ENCODE results near the gene LCOR. TPM values are rescaled to one million over a fixed set of nuclear protein-coding genes. Genes with fewer than 3 reads are reported as not detected.

LCOR gene
- total and polyA plus RNA-seq, 2 experiments from 2014 or later, result 26.1 to 48.7 TPM

- Histone ChIP-seq H3K4me1 (ENCODE audit: insufficient read depth) (no peaks in the 10 kb centered on the region), H3K36me3 (replicated peaks; ENCODE audit: insufficient read depth, low read depth) (no peaks in the 10 kb centered on the region), H3K79me2 (no peaks in the 10 kb centered on the region), H2AFZ (no peak overlapping the region), H3K4me3 (no peak overlapping the region), H3K27me3 (no peaks in the 10 kb centered on the region), H3K9me3 (ENCODE audit: low read depth) (no peaks in the 10 kb centered on the region), H4K20me1 (ENCODE audit: insufficient read depth, poor library complexity, severe bottlenecking) (no peaks in the 10 kb centered on the region), H3K4me2 (no peak overlapping the region), H3K9me2 (replicated peaks; ENCODE audit: insufficient read depth) (no peaks in the 10 kb centered on the region), H3K27ac (no peak overlapping the region)
- TF ChIP-seq, protein P1, sequence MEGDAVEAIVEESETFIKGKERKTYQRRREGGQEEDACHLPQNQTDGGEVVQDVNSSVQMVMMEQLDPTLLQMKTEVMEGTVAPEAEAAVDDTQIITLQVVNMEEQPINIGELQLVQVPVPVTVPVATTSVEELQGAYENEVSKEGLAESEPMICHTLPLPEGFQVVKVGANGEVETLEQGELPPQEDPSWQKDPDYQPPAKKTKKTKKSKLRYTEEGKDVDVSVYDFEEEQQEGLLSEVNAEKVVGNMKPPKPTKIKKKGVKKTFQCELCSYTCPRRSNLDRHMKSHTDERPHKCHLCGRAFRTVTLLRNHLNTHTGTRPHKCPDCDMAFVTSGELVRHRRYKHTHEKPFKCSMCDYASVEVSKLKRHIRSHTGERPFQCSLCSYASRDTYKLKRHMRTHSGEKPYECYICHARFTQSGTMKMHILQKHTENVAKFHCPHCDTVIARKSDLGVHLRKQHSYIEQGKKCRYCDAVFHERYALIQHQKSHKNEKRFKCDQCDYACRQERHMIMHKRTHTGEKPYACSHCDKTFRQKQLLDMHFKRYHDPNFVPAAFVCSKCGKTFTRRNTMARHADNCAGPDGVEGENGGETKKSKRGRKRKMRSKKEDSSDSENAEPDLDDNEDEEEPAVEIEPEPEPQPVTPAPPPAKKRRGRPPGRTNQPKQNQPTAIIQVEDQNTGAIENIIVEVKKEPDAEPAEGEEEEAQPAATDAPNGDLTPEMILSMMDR (IDR thresholded peaks at IDR 0.05; ENCODE audit: poor library complexity), result no peak
- TF ChIP-seq EZH2phosphoT487 (IDR thresholded peaks at IDR 0.05; ENCODE audit: low read depth, severe bottlenecking, unreplicated experiment) (no peak), EZH2 (IDR thresholded peaks at IDR 0.05; ENCODE audit: borderline replicate concordance) (no peak)
- 92% methylated on average over 37 of the region's 38 CpGs for WGBS (ENCODE audit: low lambda C conversion rate, missing lambda C conversion rate)
- DNase-seq (ENCODE audit: low spot score), result no peak
These were observed 210.8 kb downstream of the LCOR start for GRCh38 chr10:97042716-97043562.

- Histone ChIP-seq H2AFZ (no peak overlapping the region), H3K9me3 (ENCODE audit: low read depth) (no peaks in the 10 kb centered on the region), H3K79me2 (no peaks in the 10 kb centered on the region), H4K20me1 (ENCODE audit: insufficient read depth, poor library complexity, severe bottlenecking) (no peaks in the 10 kb centered on the region), H3K4me3 (no peak overlapping the region), H3K36me3 (replicated peaks; ENCODE audit: insufficient read depth, low read depth) (no peaks in the 10 kb centered on the region), H3K4me2 (no peak overlapping the region), H3K9me2 (replicated peaks; ENCODE audit: insufficient read depth) (no peaks in the 10 kb centered on the region), H3K27ac (no peak overlapping the region), H3K4me1 (ENCODE audit: insufficient read depth) (no peaks in the 10 kb centered on the region), H3K27me3 (no peaks in the 10 kb centered on the region)
- no peak for TF ChIP-seq EZH2 (IDR thresholded peaks at IDR 0.05; ENCODE audit: borderline replicate concordance)
- TF ChIP-seq, protein P1 (IDR thresholded peaks at IDR 0.05; ENCODE audit: poor library complexity), result no peak
- TF ChIP-seq EZH2phosphoT487 (IDR thresholded peaks at IDR 0.05; ENCODE audit: low read depth, severe bottlenecking, unreplicated experiment), result no peak
- WGBS (ENCODE audit: low lambda C conversion rate, missing lambda C conversion rate), result 90% methylated on average over 4 of the region's 14 CpGs
- DNase-seq (ENCODE audit: low spot score), result no peak
These were observed 211.4 kb downstream of the LCOR start for GRCh38 chr10:97043563-97043855.

MicroRNAs encoded within 50 kb of the gene (microRNA counts, 767-probe panel; counts per million panel counts)
- not detected for microRNA hsa-miR-607

Small RNA genes lying within 50 kb of the gene (microRNA-seq; reads per million reads assigned to microRNA genes)
- not detected for gene MIR607

Small RNA genes lying within 50 kb of the gene (small RNA-seq; reads per million reads assigned to genes)
- gene HMGN2P35 (not detected), gene MIR607 (not detected)

Other genes with a start within 250 kb of the LCOR start
- gene TM9SF3, start 245.3 kb upstream of the LCOR start, total RNA-seq, result 158 and 186 TPM in 2 replicates
- 128 and 141 TPM in 2 replicates for gene TM9SF3, start 245.3 kb upstream of the LCOR start, polyA plus RNA-seq
- gene PIK3AP1, start 111.8 kb upstream of the LCOR start, total RNA-seq, result 6.5 and 8.4 TPM in 2 replicates
- 2.5 and 4.7 TPM in 2 replicates for gene PIK3AP1, start 111.8 kb upstream of the LCOR start, polyA plus RNA-seq